ENCODE measurements around the gene SLC25A5.

DNA sequence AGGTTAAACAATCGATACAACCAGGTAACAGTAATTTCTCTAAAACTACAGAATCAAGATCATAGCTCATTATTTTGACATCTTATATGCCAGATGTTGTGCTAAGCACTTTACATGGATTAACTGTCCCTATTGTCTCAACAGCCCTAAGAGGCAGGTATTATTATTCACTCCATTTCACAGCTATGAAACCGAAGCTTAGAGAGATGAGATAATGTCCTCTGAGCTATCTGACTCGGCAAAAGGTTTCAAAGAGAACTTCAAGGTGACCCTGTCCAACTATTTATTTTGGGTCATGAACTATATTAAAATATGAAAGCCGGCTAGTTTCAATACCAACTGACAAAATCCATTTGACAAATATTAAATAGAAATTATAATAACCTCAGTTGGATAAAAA lies 10.3 kb downstream of the SLC25A5 start:
- TF ChIP-seq, protein P1, sequence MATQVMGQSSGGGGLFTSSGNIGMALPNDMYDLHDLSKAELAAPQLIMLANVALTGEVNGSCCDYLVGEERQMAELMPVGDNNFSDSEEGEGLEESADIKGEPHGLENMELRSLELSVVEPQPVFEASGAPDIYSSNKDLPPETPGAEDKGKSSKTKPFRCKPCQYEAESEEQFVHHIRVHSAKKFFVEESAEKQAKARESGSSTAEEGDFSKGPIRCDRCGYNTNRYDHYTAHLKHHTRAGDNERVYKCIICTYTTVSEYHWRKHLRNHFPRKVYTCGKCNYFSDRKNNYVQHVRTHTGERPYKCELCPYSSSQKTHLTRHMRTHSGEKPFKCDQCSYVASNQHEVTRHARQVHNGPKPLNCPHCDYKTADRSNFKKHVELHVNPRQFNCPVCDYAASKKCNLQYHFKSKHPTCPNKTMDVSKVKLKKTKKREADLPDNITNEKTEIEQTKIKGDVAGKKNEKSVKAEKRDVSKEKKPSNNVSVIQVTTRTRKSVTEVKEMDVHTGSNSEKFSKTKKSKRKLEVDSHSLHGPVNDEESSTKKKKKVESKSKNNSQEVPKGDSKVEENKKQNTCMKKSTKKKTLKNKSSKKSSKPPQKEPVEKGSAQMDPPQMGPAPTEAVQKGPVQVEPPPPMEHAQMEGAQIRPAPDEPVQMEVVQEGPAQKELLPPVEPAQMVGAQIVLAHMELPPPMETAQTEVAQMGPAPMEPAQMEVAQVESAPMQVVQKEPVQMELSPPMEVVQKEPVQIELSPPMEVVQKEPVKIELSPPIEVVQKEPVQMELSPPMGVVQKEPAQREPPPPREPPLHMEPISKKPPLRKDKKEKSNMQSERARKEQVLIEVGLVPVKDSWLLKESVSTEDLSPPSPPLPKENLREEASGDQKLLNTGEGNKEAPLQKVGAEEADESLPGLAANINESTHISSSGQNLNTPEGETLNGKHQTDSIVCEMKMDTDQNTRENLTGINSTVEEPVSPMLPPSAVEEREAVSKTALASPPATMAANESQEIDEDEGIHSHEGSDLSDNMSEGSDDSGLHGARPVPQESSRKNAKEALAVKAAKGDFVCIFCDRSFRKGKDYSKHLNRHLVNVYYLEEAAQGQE (IDR thresholded peaks at IDR 0.05), result no peak
- TF ChIP-seq, protein P2, sequence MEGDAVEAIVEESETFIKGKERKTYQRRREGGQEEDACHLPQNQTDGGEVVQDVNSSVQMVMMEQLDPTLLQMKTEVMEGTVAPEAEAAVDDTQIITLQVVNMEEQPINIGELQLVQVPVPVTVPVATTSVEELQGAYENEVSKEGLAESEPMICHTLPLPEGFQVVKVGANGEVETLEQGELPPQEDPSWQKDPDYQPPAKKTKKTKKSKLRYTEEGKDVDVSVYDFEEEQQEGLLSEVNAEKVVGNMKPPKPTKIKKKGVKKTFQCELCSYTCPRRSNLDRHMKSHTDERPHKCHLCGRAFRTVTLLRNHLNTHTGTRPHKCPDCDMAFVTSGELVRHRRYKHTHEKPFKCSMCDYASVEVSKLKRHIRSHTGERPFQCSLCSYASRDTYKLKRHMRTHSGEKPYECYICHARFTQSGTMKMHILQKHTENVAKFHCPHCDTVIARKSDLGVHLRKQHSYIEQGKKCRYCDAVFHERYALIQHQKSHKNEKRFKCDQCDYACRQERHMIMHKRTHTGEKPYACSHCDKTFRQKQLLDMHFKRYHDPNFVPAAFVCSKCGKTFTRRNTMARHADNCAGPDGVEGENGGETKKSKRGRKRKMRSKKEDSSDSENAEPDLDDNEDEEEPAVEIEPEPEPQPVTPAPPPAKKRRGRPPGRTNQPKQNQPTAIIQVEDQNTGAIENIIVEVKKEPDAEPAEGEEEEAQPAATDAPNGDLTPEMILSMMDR (IDR thresholded peaks at IDR 0.05; ENCODE audit: low read depth, low read length, missing input control), result no peak
- TF ChIP-seq JUND (IDR thresholded peaks at IDR 0.05) (no peak), TAF1 (conservative IDR thresholded peaks at IDR 0.05) (no peak), RAD21 (IDR thresholded peaks at IDR 0.05) (no peak), GABPA (IDR thresholded peaks at IDR 0.05 in 1 of 2, conservative IDR thresholded peaks at IDR 0.05 in 1 of 2) (no peak)
- TF ChIP-seq, protein P3, sequence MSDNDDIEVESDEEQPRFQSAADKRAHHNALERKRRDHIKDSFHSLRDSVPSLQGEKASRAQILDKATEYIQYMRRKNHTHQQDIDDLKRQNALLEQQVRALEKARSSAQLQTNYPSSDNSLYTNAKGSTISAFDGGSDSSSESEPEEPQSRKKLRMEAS (IDR thresholded peaks at IDR 0.05), result no peak
- TF ChIP-seq, protein P4, sequence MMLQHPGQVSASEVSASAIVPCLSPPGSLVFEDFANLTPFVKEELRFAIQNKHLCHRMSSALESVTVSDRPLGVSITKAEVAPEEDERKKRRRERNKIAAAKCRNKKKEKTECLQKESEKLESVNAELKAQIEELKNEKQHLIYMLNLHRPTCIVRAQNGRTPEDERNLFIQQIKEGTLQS (IDR thresholded peaks at IDR 0.05), result no peak
